GM12872 (cell line): ENCODE results near the gene MT1F.

Experiments
- TF ChIP-seq, protein P1 (sequence below): IDR thresholded peaks from 3 replicates; pipeline ENCODE4 v1.5.1; 2011; ENCODE audit warnings: low read depth, mild to moderate bottlenecking, low read length, moderate library complexity; ENCODE audit not compliant: insufficient read depth

Gene MT1F

DNA sequence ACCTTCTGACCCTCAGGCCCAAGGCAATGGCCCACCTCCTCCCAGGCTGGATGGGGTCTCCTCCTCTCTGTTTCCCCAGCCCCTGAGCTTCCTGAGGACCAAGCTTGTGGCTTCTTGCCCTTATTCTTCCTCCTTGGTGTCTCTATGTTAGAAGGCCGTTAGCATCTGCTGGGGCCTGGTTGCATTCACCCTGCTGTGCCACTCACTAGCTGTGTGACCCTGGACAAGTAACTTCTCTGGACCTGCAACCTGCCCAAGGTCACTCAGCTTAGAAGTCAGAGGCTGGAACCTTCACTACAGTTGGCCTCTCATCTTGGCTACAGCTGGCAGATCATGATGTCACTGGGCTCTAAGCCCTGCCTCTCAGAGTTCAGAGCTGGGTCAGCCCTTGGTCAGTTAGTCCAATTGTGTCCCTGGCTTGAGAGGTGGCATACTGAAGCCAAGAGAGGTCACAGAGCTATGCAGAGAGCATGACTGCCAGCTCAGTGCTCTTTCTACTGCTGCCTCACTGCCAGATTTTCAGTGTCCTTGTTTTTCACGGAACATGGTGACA is 46.4 kb upstream of the MT1F start:
- TF ChIP-seq, protein P1, sequence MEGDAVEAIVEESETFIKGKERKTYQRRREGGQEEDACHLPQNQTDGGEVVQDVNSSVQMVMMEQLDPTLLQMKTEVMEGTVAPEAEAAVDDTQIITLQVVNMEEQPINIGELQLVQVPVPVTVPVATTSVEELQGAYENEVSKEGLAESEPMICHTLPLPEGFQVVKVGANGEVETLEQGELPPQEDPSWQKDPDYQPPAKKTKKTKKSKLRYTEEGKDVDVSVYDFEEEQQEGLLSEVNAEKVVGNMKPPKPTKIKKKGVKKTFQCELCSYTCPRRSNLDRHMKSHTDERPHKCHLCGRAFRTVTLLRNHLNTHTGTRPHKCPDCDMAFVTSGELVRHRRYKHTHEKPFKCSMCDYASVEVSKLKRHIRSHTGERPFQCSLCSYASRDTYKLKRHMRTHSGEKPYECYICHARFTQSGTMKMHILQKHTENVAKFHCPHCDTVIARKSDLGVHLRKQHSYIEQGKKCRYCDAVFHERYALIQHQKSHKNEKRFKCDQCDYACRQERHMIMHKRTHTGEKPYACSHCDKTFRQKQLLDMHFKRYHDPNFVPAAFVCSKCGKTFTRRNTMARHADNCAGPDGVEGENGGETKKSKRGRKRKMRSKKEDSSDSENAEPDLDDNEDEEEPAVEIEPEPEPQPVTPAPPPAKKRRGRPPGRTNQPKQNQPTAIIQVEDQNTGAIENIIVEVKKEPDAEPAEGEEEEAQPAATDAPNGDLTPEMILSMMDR: no peak

DNA sequence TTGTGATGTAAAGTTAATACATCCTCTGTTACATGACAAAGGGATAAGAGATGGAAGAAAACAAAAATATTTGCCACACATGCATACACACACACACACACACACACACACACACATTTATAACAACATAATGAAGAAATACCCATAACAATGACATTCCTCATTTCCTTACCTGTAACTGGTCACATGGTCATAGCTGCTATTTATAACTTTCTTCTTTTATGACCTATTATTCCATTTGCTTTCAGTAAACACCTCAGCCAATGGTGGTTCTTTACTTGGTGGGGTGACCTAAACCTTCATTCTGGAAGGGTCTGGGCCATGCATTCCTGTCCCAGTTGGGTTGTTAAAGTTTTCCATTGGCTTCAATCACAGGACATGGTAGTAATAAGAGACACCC is 44.1 kb upstream of the MT1F start:
- TF ChIP-seq, protein P1: no peak

DNA sequence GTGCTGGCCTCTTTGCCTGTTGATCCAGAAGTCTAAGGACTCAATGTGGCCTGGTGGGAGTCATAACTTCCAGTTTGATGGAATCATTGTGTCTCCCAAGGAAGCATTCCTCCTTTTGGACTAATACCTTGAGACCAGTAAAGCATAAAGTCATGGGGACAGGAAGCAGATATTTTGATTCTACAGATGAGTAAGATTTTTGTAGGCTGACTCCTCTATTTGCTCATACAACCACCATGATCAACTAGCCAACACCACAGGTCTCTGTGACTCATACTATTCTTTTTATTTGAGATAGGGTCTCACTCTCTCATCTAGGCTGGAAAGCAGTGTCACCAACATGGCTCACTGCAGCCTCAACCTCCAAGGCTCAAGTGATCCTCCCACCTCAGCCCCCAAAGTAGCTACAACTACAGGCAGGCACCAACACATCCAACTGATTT is 43.2 kb upstream of the MT1F start:
- TF ChIP-seq, protein P1: no peak

DNA sequence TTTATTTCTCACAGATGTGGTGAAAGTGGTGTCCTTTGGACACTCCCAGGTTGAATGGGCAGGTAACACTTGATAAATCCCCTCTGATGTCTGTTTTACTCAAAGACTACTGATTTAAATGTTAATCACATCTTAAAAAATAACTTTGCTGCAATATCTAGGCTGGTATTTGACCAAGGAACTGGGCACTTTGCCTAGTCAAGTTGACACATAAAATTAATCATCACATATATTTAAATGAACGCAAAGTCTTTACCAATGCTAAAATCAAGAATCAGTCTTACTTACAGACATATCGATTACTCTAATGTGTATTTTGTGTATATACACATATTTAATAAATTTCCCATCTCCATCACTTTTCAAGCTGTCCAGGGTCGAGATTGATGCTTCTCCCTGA is 42.4 kb upstream of the MT1F start:
- TF ChIP-seq, protein P1: no peak

DNA sequence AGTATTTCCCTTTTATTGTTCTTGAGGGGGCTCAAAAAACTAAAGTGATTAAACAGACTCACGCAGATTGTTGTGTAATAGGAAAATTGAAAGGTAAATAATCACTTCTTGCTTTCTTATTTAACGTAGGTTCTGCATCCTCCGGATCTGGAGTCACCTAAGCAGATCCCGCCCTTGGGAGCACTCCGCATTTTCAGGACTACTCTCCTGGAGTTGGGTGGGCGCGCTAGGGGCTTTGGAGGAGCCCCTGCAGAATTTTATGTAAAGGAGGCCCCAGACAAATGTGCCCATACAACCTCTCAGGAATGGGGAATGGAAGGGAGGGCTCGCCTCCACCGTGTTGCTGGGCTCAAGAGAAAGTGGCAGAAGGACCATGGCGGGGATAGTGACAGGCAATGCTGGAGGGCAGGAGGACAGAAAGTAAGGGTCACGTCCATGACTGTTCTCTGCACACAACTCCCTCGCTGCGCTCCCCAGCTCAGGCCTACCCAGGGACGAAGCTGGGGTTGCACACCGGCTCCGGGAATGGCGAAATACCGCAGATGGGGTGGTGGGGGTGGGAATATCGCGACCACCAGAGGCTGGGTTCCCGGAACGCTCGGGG is 41.0 kb upstream of the MT1F start:
- TF ChIP-seq, protein P1: no peak

DNA sequence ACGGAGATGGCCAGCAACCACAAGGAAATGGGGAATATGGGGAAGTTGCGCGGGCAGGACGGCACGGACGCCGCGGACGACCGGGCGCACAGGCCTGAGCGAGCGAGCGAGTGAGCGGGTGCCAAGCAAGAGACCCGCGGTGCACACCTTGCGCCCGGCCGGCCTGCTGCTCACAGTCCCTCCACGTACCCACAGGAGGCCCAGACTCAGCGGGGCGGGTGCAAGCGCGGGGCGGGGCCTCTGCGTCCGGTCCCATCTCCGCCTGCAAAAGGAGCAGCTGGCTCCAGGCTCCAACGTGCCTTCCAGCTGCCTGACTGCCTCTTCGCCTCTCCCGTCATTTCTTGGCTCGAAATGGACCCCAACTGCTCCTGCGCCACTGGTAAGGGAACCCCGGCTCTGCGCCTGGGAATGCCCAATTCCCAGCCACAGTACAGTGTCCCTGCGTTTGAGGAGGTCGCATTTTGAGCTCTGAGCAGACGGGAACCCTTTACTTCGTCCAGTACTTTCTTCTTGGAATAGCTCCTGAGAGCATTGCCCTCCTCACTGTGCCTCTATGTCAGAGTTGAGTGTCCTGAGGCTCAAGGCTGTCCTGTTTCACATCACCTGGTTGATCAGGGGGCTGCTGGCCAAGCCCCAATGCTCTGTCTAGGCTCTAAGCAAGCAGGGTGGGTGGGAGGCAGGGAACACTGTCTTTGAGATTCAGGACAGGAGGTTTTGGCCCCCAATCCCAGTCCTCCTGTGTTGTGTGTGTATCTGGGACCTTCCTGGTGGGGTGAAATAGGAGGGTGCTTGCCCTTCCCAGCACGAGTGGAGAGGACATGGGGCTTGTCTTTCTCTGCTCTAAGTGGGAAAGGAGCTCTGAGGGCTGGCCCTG is 40.3 kb upstream of the MT1F start:
- TF ChIP-seq, protein P1: no peak

DNA sequence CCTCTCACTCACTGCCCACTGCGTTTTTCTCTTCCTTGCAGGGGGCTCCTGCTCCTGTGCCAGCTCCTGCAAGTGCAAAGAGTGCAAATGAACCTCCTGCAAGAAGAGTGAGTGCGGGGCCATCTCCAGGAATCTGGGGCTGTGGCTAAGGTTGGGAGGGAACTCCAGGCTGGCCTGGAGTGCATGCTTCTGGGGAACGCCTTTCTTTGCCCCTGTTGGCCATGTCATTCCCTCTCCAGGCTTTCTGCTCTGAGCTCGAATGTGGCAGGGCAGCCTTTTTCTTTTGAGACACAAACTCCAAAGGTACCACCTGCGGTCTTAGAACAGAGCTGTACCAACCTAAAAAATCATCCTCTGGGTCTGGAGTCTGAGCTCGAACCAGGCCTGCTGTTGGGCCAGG is 39.6 kb upstream of the MT1F start:
- TF ChIP-seq, protein P1: no peak
